ENCODE measurements around the gene RSBN1.
A peak's percentile ranks its signal among the peaks of the same experiment; 100 is the strongest.

The RSBN1 gene

DNA sequence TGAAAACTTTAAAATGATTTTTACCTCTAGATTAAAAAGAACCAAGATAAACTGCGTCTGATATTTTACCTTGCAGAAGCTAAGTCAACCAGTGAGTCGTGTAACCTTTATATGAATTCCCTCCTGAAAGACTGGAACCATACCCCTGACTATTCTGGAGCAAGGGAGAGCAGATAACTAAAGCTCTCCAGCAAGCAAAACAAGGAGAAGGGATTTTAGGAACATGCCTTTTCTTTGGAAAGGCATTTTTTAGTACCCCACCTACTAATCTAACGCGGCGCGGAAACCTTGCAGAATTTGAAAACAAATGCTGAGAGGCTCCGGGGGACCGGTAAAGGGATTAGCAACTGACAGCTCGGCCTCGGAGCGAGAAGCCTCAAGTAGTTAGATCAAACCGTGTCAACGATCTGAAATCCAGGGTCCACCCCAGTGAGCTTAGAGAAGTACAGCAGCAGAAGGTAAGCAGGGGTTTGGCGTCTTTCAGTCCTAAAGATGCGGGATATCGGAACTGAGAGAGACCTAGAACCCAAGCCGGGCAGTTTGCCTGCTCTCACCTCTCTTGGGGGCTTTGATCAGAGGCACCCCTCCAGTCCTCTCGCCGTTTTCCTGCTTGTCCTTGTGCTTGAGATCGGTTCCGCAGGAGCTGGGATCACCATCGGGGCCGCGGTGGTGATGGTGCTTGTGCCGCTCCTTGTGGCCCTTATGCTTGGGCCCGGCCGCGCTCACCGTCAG lies 954 bp downstream of the RSBN1 start:
- peak; percentile 9 to 35 for DNase-seq

- no peak for DNase-seq
These were observed 2.3 kb downstream of the RSBN1 start for GRCh38 chr1:113809670-113810602.

- no peak for DNase-seq
These were observed 3.7 kb downstream of the RSBN1 start for GRCh38 chr1:113808450-113809195.

- DNase-seq, result no peak
These were observed 6.6 kb downstream of the RSBN1 start for GRCh38 chr1:113805639-113806038.

- DNase-seq, result no peak
These were observed 7.1 kb downstream of the RSBN1 start for GRCh38 chr1:113805256-113805531.

GRCh38 chr1:113804421-113805255 lies 7.6 kb downstream of the RSBN1 start:
- DNase-seq, result no peak

DNA sequence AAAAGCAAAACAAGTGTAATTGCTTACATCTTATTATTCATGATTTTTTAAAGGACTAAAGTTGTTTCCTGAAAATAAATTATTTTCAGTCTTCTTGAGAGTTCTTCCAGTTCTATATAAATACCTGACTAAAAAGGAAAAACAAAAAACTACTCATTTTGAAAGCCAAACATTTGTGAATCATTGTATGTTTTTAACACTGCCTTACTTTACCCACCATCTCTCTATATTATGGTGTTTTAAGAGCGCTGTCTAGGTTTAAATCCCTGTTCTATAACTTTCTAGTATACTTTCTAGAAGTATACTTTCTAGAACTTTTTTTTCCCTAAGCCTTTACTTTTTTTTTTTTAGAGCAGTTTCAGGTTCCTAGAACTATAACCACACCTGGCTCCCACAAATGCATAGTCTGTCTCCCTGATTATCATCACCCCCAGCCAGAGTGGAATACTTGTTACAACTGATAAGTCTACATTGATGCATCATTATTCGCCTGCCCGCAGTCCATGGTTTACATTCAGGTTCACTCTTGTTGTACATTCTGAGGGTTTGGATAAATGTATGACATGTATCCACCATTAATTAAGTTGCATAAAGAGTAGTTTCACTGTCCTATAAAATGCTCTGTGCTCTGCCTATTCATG lies 9.8 kb downstream of the RSBN1 start:
- no peak for DNase-seq

- no peak for DNase-seq
These were observed 11.8 kb downstream of the RSBN1 start for GRCh38 chr1:113800487-113800886.

DNA sequence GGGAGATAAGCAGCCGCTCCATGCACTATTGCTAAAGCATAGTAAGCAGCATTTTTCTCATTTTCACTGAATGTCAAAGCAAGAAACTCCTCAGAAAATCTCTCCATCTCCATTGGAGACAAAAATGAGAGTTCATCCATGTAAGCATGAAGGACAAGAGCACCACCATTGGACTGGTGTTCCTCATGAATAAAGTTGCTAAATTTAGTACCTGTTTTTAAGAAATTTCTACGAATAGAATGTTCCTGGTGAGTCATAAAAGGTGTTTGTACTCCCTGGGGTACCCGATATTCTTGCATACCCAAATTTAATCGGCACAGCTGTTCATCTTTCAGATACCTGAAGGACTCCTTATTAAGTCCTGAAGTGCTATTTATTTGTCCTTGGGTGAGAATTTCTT lies 14.8 kb downstream of the RSBN1 start:
- DNase-seq, result no peak

GRCh38 chr1:113793878-113794834 lies 18.1 kb downstream of the RSBN1 start:
- DNase-seq, result no peak

DNA sequence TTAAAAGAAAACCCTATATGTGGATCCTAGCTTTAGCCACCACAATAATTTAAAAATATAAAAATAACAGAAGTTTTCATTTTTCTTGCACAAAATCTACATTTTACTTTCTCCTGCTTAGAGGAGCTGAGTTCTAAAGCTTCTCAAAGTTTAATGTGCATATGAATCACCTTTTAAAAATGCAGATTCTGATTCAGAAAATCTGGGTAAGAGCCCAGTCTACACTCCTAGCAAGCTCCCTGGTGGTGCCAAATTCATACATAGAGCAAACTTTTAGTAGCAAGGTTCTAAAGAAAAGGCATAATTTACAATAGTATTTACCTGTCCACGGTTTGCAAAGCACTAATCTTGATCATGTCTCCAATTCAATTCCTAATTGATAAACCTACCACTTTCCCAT lies 19.3 kb downstream of the RSBN1 start:
- no peak for DNase-seq

- DNase-seq, result peak in 1 of 2 donors; percentile 43
These were observed 19.8 kb downstream of the RSBN1 start for GRCh38 chr1:113792471-113792870.

DNA sequence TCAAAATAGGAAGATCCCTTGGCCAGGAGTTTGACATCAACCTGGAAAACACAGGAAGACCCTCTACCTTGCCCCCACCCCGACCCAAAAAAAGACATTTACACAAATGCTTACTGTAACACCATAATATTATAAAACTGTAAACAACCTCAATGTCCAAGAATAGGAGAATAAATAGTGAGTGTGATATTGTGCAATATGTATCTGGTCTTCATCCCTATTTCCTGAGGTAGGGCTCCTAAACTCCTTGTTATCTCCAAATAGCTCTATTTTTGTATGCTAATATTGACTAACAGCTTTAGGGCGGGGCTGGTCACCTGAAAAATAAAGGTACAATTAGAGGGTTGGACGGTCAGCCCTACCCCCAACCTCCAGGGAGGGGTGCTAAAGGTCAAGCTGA lies 23.5 kb downstream of the RSBN1 start:
- DNase-seq, result no peak

- no peak for DNase-seq
These were observed 24.6 kb downstream of the RSBN1 start for GRCh38 chr1:113787663-113788062.

GRCh38 chr1:113786069-113786468 lies 26.2 kb downstream of the RSBN1 start:
- no peak for DNase-seq

DNA sequence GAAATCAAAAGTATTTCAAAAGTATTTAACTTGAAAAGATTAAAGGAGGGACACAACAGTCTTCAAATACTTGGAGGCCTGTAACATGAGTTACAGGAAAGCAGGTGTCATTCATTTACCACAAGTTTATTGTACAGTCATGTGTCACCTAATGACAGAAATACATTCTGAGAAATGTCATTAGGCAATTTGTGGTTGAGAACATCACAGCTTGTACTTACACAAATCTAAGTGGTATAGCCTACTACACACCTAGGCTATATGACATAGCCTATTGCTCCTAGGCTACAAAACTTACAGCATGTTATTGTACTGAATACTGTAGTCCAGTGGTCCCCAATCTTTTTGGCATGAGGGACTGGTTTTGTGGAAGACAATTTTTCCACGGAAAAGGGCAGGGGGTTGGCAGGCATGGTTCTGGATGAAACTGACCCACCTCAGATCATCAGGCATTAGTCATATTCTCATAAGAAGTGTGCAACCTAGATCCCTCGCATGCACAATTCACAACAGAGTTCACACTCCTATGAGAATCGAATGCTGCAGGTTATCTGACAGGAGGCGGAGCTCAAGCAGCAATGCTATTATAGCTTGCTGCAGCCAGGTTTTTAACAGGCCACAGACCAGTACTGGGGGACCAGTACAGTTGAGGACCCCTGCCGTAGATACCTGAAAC lies 28.0 kb downstream of the RSBN1 start:
- peak in 1 of 2 donors; percentile 79 for DNase-seq

DNA sequence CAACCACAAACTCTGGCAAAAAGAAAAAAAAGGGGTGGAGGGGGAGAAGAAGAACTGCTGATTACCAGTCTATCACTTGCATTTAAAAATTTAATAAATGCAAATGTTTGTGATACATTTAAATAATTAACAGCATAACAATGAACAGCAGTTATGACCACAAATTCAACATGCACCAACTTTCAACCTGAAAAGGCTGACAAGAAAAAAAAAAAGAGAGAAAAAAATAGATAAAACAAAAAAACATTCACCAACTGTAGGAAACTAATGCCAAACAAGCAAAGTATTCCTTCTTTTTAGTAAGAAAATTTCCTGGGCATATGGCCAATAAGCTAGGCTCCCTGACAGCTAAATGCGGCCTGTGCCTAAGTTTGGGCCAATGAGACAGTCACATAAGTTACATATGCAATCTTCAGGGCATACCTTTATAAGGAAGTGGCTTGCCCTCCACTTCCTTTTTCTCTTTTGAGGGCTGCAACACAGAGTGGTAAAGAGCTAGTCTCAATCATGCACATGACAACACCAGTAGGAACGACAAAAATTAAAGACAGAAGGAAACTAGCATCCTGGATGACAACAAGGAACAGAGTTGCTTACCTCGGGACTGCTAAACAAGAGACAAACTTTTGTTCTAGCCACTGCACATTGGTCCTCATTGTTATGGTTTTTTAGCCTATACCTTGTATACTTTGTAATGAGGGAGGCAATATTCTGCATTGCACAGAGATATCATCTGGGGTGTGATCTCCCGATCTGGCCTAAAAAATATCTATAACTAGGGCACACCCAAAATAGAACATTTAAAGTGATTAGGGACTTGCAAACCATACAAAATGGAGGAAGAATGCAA lies 28.8 kb downstream of the RSBN1 start:
- peak; percentile 57 to 82 for DNase-seq

DNA sequence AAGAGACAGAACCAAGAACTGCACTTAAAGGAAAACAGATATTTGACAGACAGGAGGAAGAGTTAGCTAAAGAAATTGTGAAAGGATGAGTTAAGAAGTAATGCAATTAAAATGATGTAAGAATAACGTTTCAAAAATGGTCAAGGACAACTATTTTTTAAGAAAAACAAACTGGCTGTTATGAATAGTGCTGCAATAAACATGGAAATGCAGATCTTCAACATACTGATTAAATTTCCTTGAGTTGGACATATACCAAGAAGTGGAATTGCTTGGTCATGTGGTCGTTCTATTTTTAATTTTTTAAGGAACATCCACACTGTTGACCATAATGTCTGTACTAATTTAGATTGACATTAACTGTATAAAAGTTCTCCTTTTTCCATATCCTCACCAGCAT lies 29.9 kb downstream of the RSBN1 start:
- DNase-seq, result no peak

Measured in CD4-positive, alpha-beta T cell treated with Interferon alpha-2 for 1 hour (primary cell).